ENCODE results near the gene G6PD. TPM values are rescaled to one million over a fixed set of nuclear protein-coding genes. Genes with fewer than 3 reads are reported as not detected.
"Not testable (repeated sequence)": the region's sequence is repeated elsewhere in the genome, so short reads cannot be mapped to it uniquely, and the experiment has no call there.

G6PD gene
- total and polyA plus RNA-seq, 8 donors = 6.7 to 17.9 (median 12.4) TPM

DNA sequence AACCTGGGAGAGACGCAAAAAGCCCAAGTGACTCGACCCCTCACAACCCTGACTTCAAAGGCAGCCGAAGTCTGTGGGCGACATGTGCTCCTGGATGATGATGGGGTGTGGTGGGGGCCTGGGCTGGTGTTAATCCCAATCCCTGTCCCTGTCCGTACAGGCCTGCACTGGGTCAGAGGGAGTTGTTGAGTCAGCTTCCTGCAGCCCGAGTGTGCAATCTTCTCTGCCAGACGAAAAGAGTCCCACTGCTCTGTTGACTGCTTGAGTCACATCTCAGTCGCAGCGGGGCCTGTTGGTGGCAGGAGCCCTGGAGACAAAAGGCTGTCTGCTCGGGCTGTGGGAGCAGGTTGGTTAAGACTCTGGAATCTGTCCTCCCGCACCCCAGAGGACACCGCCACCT, 40.9 kb downstream of the G6PD start:
- no peak for ATAC-seq
- DNase-seq = no peak
- TF ChIP-seq, protein P1, sequence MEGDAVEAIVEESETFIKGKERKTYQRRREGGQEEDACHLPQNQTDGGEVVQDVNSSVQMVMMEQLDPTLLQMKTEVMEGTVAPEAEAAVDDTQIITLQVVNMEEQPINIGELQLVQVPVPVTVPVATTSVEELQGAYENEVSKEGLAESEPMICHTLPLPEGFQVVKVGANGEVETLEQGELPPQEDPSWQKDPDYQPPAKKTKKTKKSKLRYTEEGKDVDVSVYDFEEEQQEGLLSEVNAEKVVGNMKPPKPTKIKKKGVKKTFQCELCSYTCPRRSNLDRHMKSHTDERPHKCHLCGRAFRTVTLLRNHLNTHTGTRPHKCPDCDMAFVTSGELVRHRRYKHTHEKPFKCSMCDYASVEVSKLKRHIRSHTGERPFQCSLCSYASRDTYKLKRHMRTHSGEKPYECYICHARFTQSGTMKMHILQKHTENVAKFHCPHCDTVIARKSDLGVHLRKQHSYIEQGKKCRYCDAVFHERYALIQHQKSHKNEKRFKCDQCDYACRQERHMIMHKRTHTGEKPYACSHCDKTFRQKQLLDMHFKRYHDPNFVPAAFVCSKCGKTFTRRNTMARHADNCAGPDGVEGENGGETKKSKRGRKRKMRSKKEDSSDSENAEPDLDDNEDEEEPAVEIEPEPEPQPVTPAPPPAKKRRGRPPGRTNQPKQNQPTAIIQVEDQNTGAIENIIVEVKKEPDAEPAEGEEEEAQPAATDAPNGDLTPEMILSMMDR (IDR thresholded peaks at IDR 0.05) = no peak
- Histone ChIP-seq H3K4me1 (no peaks in the 10 kb centered on the region), H3K9me3 (no peaks in the 10 kb centered on the region), H3K27me3 (no peaks in the 10 kb centered on the region), H3K36me3 (peaks cover 0 to 6% (median 0%) of the 10 kb centered on the region in 3 donors), H3K27ac (no peak overlapping the region), H3K4me3 (no peak overlapping the region)
- WGBS, 2 donors = 85 to 87% methylated on average over 12 of the region's 12 CpGs
- intact Hi-C loops (cut with DNase I) = no loop called here
- no peak for FAIRE-seq

DNA sequence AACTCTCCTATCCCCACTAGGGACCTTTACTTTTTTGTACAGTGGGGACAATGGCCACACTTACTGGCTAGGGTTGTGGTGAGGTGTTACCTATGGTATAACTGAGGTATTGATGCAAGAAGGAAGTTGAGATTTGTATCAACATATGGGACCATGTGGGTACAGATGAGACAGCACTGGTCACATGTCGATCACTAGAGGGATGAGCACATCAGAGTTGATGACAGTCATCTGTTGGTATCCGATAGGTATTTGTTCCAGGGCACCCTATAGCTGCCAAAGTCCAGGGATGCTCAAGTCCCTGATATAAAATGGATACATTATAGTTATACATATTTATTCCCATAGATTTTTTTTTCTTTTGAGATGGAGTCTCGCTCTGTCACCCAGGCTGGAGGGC, 43.7 kb downstream of the G6PD start:
- FAIRE-seq (no peak), ATAC-seq (no peak), DNase-seq (no peak)
- 83 to 94% methylated on average over 3 of the region's 3 CpGs for WGBS, 2 donors
- no peaks in the 10 kb centered on the region for H3K27me3 ChIP-seq
- H3K36me3 ChIP-seq = peaks cover 0 to 6% (median 0%) of the 10 kb centered on the region in 3 donors
- TF ChIP-seq, protein P1 (IDR thresholded peaks at IDR 0.05) = no peak
- no peaks in the 10 kb centered on the region for H3K4me1 ChIP-seq
- intact Hi-C loops (cut with DNase I) = no loop called here
- no peaks in the 10 kb centered on the region for H3K9me3 ChIP-seq
- H3K27ac ChIP-seq = no peak overlapping the region
- H3K4me3 ChIP-seq = no peak overlapping the region

DNA sequence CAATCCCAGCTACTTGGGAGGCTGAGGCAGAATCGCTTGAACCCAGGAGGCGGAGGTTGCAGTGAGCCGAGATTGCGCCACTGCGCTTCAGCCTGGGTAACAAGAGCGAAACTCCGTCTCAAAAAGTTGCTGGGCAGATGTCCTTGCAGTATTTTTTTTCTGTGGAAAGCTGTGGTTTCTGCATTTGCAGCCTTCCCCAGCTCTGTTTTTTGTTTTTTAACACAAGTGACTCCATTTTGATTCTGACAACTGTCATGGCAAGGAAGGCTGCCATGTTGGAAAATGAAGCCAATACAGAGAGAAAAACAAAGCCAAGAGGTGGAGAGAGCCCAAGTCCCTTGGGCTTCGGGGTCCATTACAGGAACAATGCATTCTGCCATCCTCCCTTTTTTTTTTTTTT, 44.5 kb downstream of the G6PD start:
- H3K9me3 ChIP-seq = no peaks in the 10 kb centered on the region
- no peaks in the 10 kb centered on the region for H3K27me3 ChIP-seq
- TF ChIP-seq, protein P1 (IDR thresholded peaks at IDR 0.05) = no peak
- DNase-seq (no peak), FAIRE-seq (no peak), ATAC-seq (no peak)
- no peak overlapping the region for H3K4me3 ChIP-seq
- intact Hi-C loops (cut with DNase I) = no loop called here
- H3K27ac ChIP-seq = no peak overlapping the region
- WGBS, 2 donors = 86 to 89% methylated on average over 8 of the region's 8 CpGs
- no peaks in the 10 kb centered on the region for H3K36me3 ChIP-seq
- H3K4me1 ChIP-seq = no peaks in the 10 kb centered on the region

DNA sequence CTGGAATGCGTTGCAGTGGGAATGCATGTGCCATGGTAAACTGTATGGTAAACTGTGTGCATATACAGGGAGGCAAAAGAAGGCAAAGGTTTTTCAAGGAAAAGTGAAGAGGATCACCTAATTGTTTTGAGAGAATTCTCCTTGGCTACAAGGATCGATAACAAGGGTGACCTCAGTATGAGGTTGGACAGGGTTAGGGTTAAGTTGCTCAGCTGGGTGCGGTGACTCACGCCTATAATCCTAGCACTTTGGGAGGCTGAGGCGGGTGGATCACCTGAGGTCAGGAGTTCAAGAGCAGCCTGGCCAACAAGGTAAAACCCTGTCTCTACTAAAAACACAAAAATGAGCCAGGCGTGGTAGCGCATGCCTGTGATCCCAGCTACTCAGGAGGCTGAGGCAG, 45.2 kb downstream of the G6PD start:
- H3K9me3 ChIP-seq; H3K4me3 ChIP-seq; ATAC-seq; H3K27me3 ChIP-seq; H3K27ac ChIP-seq; H3K4me1 ChIP-seq; intact Hi-C loops (cut with DNase I); H3K36me3 ChIP-seq; FAIRE-seq; DNase-seq: not testable (repeated sequence)
- 90 to 92% methylated on average over 7 of the region's 7 CpGs for WGBS, 2 donors

DNA sequence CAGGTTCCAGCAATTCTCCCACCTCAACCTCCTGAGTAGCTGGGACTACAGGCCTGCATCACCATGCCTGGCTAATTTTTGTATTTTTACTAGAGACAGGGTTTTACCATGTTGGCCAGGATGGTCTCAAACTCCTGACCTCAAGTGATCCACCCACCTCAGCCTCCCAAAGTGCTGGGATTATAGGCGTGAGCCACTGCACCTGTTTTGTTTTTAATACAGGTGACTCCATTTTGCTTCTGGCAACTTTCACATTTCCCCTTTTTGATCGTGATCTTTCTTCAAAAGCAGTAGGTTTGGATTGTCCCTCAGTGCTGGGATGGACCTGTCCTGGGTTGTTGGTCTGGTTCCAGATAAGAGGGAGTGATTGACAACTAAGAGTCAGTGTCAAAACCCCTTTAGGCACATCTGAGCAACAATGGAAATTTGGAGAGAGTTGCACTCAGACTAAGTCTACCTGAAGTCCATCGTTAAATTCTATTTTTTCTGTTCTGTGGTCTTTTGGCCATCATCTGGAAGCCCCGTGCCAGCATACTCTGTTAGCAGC, 50.0 kb downstream of the G6PD start:
- WGBS, 2 donors = 53 to 55% methylated on average over 4 of the region's 4 CpGs
- not testable (repeated sequence) for H3K4me1 ChIP-seq, FAIRE-seq

DNA sequence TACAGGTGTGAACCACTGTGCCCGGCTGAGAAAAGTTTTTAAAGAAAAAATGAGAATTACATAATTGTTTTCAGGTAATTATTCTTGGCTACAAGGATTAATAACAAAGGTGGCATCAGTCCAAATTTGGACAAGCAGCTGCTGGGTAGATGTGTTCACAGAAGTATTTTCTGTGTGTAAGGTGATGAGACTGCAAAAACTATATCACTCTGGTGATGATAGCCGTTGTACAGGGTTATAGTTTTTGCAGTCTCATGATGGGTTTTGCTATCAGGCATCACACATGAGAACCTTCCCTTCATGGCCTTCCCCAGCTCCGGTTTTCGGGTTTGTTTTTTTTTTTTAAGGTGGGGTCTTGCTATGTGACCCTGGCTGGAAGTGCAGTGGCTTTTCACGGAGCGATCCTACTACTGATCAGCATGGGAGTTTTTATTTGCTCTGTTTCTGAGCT, 51.1 kb downstream of the G6PD start:
- no peak for FAIRE-seq
- Histone ChIP-seq H3K4me1 (no peaks in the 10 kb centered on the region), H3K4me3 (no peak overlapping the region), H3K36me3 (no peaks in the 10 kb centered on the region), H3K27ac (no peak overlapping the region), H3K9me3 (no peaks in the 10 kb centered on the region), H3K27me3 (no peaks in the 10 kb centered on the region)
- 65 to 75% methylated on average over 6 of the region's 6 CpGs for WGBS, 2 donors
- TF ChIP-seq, protein P1 (IDR thresholded peaks at IDR 0.05) = no peak
- no peak for DNase-seq
- intact Hi-C loops (cut with DNase I) = no loop called here
- ATAC-seq = no peak

More for the DNA sequence above, 50.0 kb downstream of the G6PD start:
- intact Hi-C loops (cut with DNase I); H3K36me3 ChIP-seq; DNase-seq; ATAC-seq; H3K4me3 ChIP-seq; H3K9me3 ChIP-seq; H3K27me3 ChIP-seq; H3K27ac ChIP-seq: not testable (repeated sequence)

All from pancreas (tissue), 10 donors.